Effector memory CD4-positive, alpha-beta T cell (primary cell): ENCODE data around the gene STRIP1.

Experiments used
- DNase-seq, 3 donors: peaks; one replicate each; pipeline ENCODE4 v3.0.0-alpha.2; 2020
- H3K27ac ChIP-seq: 2 replicates; pipeline ENCODE4 v1.7.0; 2013; ENCODE audit warnings: mild to moderate bottlenecking, low read length, moderate library complexity; ENCODE audit not compliant: insufficient read depth, poor library complexity, severe bottlenecking
- H3K27me3 ChIP-seq: replicated peaks from 2 replicates; pipeline ENCODE4 v1.7.0; 2013; ENCODE audit warnings: mild to moderate bottlenecking, low read length; ENCODE audit not compliant: insufficient read depth, control insufficient read depth, poor library complexity, severe bottlenecking
- H3K36me3 ChIP-seq: 2 replicates; pipeline ENCODE4 v1.7.0; 2013; ENCODE audit warnings: mild to moderate bottlenecking, low read length, moderate library complexity; ENCODE audit not compliant: control insufficient read depth, insufficient read depth
- H3K4me1 ChIP-seq: 2 replicates; pipeline ENCODE4 v1.7.0; 2013; ENCODE audit warnings: low read length, mild to moderate bottlenecking; ENCODE audit not compliant: control insufficient read depth, insufficient read depth, poor library complexity, severe bottlenecking
- H3K4me3 ChIP-seq: 2 replicates; pipeline ENCODE4 v1.7.0; 2013; ENCODE audit warnings: low read length, low read depth, mild to moderate bottlenecking; ENCODE audit not compliant: insufficient read depth, poor library complexity, severe bottlenecking
- H3K9me3 ChIP-seq: 2 replicates; pipeline ENCODE4 v1.7.0; 2013; ENCODE audit warnings: mild to moderate bottlenecking, low read length, moderate library complexity; ENCODE audit not compliant: control insufficient read depth

The STRIP1 gene

DNA sequence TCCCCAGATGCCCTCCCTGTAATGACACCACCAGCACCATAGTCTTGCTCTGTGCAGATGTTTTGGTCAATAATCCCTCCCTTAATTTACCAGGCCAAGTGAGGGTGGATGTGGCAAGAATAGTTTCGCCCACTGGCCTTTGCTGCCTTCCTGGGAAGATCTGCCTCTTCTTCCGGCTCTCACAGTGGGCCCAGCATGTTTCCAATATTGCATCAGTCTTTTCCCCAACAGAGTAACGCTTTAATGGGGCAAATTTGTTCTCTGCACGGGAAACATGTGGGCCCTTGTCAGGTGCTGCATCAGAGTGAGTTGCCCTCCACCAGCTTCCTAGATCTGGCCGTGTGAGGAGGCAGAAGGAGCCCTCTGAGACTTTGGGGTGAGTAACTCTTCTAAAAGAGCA, 48.1 kb downstream of the STRIP1 start:
- Histone ChIP-seq H3K4me1 (peaks cover 18% of the 10 kb centered on the region), H3K27ac (no peak overlapping the region), H3K27me3 (peaks cover 34% of the 10 kb centered on the region), H3K36me3 (no peaks in the 10 kb centered on the region), H3K4me3 (no peak overlapping the region), H3K9me3 (no peaks in the 10 kb centered on the region)
- no peak for DNase-seq

DNA sequence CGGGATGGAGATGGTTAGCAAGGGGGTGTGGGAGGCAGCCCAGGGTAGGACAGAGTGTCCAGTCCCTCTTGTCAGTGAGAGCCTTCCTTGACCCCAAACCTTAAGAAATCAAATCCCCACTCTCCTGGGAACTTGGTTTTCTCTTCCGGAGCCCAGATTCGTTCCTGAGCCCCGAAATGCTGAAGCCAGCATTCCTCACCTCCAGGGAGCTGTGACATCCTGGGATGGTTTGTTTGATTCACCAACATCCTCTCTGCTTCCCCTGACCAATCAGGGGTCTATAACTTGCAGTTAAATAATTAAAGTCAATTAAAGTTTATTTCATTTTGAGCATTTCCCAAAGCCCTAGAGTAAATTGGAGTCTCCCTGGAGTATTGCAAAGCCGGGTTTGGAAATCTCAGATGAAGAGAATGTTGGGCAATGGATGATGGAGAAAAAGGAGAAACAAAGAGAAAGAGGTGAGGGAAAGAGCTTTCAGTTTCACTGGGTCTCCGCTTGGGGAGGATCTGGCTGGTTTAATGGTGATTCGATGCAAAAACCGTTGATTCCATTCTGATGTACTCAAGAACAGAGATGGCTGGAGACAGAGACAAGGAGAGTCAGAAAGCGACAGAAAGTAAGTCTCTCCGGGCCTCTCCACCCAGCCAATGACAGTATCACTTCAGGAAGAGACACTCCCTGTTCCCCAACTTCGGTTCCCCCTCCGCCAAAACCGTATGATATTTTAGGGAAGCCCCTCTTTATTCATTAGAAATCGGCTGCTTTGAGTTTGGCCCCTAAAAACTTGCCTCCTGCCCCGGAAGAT, 48.8 kb downstream of the STRIP1 start:
- H3K27ac ChIP-seq: no peak overlapping the region
- no peaks in the 10 kb centered on the region for H3K36me3 ChIP-seq
- no peaks in the 10 kb centered on the region for H3K9me3 ChIP-seq
- DNase-seq: no peak
- H3K4me1 ChIP-seq: peaks cover 18% of the 10 kb centered on the region
- peak overlapping the region; percentile 71 for H3K4me3 ChIP-seq
- H3K27me3 ChIP-seq: peaks cover 34% of the 10 kb centered on the region

DNA sequence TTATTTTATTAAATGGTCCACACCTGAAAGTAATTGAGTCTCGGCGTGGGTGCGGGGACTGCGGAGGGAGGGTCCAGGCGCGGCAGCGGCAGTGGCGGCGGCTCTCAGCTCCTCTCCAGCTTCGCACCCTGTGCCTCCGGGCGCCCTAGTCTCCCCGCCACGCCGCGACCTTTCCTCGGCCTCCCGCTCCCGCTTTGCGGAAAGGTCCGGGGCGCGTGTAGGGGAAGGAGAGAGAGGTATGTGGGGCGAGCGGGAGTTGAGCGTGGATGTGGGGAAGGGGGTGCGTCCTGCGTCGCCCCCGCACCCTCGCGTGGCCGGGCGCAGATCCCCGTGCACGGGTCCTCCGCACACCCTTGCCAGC, 49.4 kb downstream of the STRIP1 start:
- Histone ChIP-seq H3K9me3 (no peaks in the 10 kb centered on the region), H3K36me3 (no peaks in the 10 kb centered on the region), H3K27ac (no peak overlapping the region), H3K27me3 (peaks cover 34% of the 10 kb centered on the region), H3K4me1 (peaks cover 18% of the 10 kb centered on the region), H3K4me3 (peak overlapping the region; percentile 71)
- DNase-seq: no peak

GRCh38 chr1:110084227-110085078, 50.0 kb downstream of the STRIP1 start:
- Histone ChIP-seq H3K36me3 (no peaks in the 10 kb centered on the region), H3K27ac (no peak overlapping the region), H3K4me1 (peaks cover 18% of the 10 kb centered on the region), H3K9me3 (no peaks in the 10 kb centered on the region), H3K4me3 (peak overlapping the region; percentile 71), H3K27me3 (peaks cover 34% of the 10 kb centered on the region)
- no peak for DNase-seq

DNA sequence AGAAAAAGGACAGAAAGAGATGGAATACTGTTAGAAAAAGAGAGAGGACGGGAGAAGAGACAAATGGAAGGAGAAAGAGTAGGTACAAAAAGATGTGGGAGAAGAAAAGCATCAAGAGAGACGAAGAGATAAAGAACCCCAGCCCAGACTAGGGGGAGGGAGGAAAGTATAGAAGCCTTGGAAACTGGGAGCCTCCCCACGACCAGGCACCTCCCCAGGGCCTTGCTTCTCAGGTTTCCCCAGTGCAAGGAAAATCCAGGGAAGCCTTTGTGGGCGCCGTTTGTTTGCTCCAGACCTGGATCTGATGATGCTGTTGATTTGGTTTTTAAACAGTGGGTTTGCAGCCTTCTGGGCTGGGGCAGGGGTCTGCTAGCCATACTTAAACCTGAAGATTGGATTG, 51.2 kb downstream of the STRIP1 start:
- DNase-seq: no peak
- H3K4me1 ChIP-seq: peaks cover 18% of the 10 kb centered on the region
- no peaks in the 10 kb centered on the region for H3K36me3 ChIP-seq
- no peaks in the 10 kb centered on the region for H3K9me3 ChIP-seq
- peaks cover 34% of the 10 kb centered on the region for H3K27me3 ChIP-seq
- no peak overlapping the region for H3K4me3 ChIP-seq
- H3K27ac ChIP-seq: no peak overlapping the region

- H3K27me3 ChIP-seq: peaks cover 34% of the 10 kb centered on the region
- no peaks in the 10 kb centered on the region for H3K36me3 ChIP-seq
- H3K27ac ChIP-seq: no peak overlapping the region
- no peaks in the 10 kb centered on the region for H3K9me3 ChIP-seq
- H3K4me1 ChIP-seq: peaks cover 18% of the 10 kb centered on the region
- H3K4me3 ChIP-seq: no peak overlapping the region
- no peak for DNase-seq
Measured at GRCh38 chr1:110086961-110087360, 52.5 kb downstream of the STRIP1 start.

DNA sequence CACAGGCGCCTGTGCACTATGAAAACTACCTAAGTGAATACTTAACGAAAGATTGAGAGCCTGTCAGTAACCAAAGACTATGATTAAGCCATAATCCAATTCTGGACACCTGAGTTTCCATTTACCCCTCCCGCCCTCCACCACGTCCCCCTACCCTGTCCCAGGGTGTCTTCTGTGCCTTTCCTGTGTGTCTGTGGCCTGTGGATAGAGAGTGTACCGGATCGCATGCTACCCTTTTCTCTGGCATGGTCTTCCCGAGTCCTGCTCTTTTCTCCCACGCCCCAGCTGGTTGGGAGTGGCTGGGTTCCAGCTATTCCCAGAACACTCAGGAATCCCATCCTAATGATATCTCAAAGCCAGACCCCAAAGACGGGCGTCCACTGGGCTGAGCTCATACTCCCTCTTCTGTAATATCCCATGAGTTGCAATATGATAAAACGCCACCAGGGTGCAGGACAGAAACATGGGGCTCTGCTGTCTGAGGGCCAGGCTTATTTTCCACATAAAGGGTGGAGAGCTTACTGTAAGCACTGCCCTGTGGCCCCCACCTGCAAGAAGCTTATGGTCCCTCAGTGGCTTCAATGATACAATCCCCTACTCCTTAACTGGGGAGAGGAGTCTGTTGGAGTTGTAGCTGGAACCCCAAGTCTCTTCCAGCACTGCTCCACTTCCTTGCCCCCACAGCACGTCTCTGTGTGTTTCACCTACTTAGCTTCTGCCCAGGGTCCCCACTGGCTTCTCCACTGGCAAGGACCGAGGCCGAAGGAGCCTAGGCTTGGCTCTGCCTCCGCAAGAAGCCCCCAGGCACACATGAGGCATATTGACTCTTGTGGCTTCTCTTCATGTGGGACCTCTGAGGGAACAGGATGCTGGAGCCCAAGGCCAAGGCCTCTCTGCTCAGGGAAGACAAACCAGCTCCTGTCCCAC, 53.7 kb downstream of the STRIP1 start:
- no peak overlapping the region for H3K27ac ChIP-seq
- peaks cover 31% of the 10 kb centered on the region for H3K27me3 ChIP-seq
- H3K4me1 ChIP-seq: peaks cover 17% of the 10 kb centered on the region
- H3K9me3 ChIP-seq: no peaks in the 10 kb centered on the region
- no peak overlapping the region for H3K4me3 ChIP-seq
- H3K36me3 ChIP-seq: no peaks in the 10 kb centered on the region
- DNase-seq: no peak

DNA sequence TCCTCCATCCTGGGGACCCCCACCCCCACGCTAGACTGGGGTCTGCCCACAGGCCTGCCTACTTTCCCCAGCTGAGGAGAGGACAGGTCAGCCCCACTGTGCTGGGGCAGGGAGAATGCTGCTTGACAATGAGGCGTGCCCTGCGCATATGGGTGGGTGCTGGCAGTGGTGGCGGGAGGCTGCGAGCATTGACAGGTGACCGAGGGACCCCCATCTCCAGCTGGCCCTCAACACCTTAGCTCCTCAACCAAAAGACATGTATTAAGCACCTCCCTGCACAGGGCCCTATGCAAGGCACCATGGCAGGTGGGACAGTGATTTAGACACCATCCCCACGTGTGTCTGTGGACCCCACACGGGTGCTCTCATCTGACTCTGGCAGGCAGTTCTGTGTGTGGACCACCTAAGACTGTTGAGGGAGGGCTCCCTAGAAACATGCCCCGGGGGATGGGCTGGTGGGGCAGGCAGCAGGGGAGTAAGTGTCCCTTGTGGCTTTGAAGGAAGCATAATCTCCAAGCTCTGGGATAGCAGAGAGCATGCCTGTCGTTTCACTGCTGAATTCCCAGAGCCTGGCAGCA, 54.4 kb downstream of the STRIP1 start:
- H3K27me3 ChIP-seq: peaks cover 24% of the 10 kb centered on the region
- no peaks in the 10 kb centered on the region for H3K9me3 ChIP-seq
- no peak overlapping the region for H3K4me3 ChIP-seq
- H3K27ac ChIP-seq: no peak overlapping the region
- DNase-seq: no peak
- H3K4me1 ChIP-seq: peaks cover 9% of the 10 kb centered on the region
- no peaks in the 10 kb centered on the region for H3K36me3 ChIP-seq

GRCh38 chr1:110089561-110090275, 55.3 kb downstream of the STRIP1 start:
- H3K4me1 ChIP-seq: peaks cover under 1% of the 10 kb centered on the region
- no peak overlapping the region for H3K4me3 ChIP-seq
- no peaks in the 10 kb centered on the region for H3K9me3 ChIP-seq
- H3K27ac ChIP-seq: no peak overlapping the region
- DNase-seq: no peak
- H3K36me3 ChIP-seq: no peaks in the 10 kb centered on the region
- H3K27me3 ChIP-seq: peaks cover 15% of the 10 kb centered on the region
